ENCODE results near the gene KRT26. TPM values are rescaled to one million over a fixed set of nuclear protein-coding genes. Genes with fewer than 3 reads are reported as not detected.
"Not testable (repeated sequence)": the region's sequence is repeated elsewhere in the genome, so short reads cannot be mapped to it uniquely, and the experiment has no call there.

The KRT26 gene, protein sequence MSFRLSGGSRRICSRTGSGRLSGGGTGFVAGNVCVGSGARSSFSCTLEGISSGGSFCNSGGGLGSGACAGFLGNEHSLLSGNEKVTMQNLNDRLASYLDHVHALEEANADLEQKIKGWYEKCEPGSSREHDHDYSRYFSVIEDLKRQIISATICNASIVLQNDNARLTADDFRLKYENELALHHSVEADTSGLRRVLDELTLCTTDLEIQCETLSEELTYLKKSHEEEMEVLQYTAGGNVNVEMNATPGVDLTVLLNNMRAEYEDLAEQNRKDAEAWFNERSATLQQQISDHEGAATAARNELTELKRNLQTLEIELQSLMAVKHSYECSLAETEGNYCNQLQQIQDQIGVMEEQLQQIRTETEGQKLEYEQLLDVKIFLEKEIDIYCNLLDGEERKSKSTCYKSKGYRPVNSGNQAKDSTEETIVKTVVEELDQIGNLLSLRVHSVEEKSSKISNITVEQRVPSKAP
- total RNA-seq: not detected
- long read RNA-seq, donor 1: 0 reads
- long read RNA-seq, donor 2: 0 reads

DNA sequence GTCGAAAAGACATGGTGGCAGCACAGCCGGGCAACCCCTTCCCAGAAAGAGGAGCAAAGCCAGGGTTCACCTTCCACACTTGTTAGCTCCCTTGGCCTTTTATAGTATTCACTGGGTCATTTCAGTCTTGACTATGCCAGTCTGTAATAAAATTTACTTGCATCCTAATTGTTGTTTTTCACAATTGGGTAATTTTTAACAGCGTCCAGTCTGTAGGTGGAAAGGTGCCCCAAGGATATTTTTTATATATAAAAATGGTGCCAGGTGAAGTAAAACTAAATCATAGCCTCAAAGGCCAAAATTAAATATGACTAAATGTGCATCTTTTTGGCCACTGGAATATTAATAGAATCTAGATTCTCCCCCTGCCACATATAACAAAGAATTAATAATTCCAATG is at the start of gene KRT26:
TSS of gene KRT26 (minus strand) at position 101 of the 400 bp plus-strand sequence. CDS start at position 13, 88 bp downstream.
- intact Hi-C loops (cut with DNase I): no loop called here
- DNase-seq (ENCODE audit: low spot score): no peak

- no peak for DNase-seq (ENCODE audit: low spot score)
- intact Hi-C loops (cut with DNase I): no loop called here
Observed at GRCh38 chr17:40821536-40821935, 49.5 kb upstream of the KRT26 start.

GRCh38 chr17:40820228-40820838 is 48.3 kb upstream of the KRT26 start:
- intact Hi-C loops (cut with DNase I): no loop called here
- no peak for DNase-seq (ENCODE audit: low spot score)

GRCh38 chr17:40819528-40820125 is 47.6 kb upstream of the KRT26 start:
- intact Hi-C loops (cut with DNase I): no loop called here
- DNase-seq (ENCODE audit: low spot score): no peak

GRCh38 chr17:40818733-40819527 is 46.9 kb upstream of the KRT26 start:
- intact Hi-C loops (cut with DNase I): no loop called here
- DNase-seq (ENCODE audit: low spot score): peak; percentile 95

GRCh38 chr17:40818343-40818732 is 46.3 kb upstream of the KRT26 start:
- intact Hi-C loops (cut with DNase I): no loop called here

GRCh38 chr17:40817103-40817682 is 45.2 kb upstream of the KRT26 start:
- DNase-seq (ENCODE audit: low spot score): no peak
- intact Hi-C loops (cut with DNase I): no loop called here

More at GRCh38 chr17:40818343-40818732, 46.3 kb upstream of the KRT26 start:
- no peak for DNase-seq (ENCODE audit: low spot score)

- no peak for DNase-seq (ENCODE audit: low spot score)
Observed at GRCh38 chr17:40816569-40816968, 44.6 kb upstream of the KRT26 start.

GRCh38 chr17:40815381-40815780 is 43.4 kb upstream of the KRT26 start:
- intact Hi-C loops (cut with DNase I): no loop called here
- no peak for DNase-seq (ENCODE audit: low spot score)

More at GRCh38 chr17:40816569-40816968, 44.6 kb upstream of the KRT26 start:
- intact Hi-C loops (cut with DNase I): no loop called here

DNA sequence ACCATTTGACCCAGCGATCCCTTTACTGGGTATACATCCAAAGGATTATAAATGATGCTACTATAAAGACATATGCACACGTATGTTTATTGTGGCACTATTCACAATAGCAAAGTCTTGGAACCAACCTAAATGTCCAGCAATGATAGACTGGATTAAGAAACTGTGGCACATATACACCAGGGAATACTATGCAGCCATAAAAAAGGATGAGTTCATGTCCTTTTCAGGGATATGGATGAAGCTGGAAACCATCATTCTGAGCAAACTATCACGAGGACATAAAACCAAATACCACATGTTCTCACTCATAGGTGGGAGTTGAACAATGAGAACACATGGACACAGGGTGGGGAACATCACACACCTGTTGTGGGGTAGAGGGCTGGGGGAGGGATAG is 42.7 kb upstream of the KRT26 start:
- DNase-seq (ENCODE audit: low spot score); intact Hi-C loops (cut with DNase I): not testable (repeated sequence)

DNA sequence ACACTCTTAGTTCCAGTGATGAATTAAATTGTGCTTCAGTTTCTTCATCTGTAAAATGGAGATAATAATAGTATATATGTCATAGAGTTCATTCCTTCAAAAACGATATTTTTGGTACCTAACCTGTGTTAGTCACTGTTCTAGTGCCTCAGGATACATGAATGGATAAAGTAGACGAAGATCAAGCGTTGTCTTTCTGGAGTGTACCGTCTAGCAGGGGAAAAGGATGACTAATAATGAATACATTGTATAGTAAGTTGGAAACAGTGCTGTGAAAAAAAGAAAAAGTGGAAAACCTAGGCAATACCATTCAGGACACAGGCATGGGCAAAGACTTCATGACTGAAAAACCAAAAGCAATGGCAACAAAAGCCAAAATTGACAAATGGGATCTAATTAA is 41.8 kb upstream of the KRT26 start:
- DNase-seq (ENCODE audit: low spot score): no peak
- intact Hi-C loops (cut with DNase I): no loop called here

- DNase-seq (ENCODE audit: low spot score): no peak
- intact Hi-C loops (cut with DNase I): no loop called here
Observed at GRCh38 chr17:40812639-40813038, 40.6 kb upstream of the KRT26 start.

- DNase-seq (ENCODE audit: low spot score): no peak
- intact Hi-C loops (cut with DNase I): no loop called here
Observed at GRCh38 chr17:40810494-40810893, 38.5 kb upstream of the KRT26 start.

GRCh38 chr17:40809721-40810421 is 37.9 kb upstream of the KRT26 start:
- intact Hi-C loops (cut with DNase I): loop anchor here (5.0 to 10.0 kb wide), 2 partner anchors 855 to 857 kb away; no protein-coding TSS in a partner anchor
- DNase-seq (ENCODE audit: low spot score): no peak

GRCh38 chr17:40806131-40806530 is 34.1 kb upstream of the KRT26 start:
- intact Hi-C loops (cut with DNase I): loop anchor here (5.0 to 10.0 kb wide), 2 partner anchors 859 to 861 kb away; no protein-coding TSS in a partner anchor
- no peak for DNase-seq (ENCODE audit: low spot score)

DNA sequence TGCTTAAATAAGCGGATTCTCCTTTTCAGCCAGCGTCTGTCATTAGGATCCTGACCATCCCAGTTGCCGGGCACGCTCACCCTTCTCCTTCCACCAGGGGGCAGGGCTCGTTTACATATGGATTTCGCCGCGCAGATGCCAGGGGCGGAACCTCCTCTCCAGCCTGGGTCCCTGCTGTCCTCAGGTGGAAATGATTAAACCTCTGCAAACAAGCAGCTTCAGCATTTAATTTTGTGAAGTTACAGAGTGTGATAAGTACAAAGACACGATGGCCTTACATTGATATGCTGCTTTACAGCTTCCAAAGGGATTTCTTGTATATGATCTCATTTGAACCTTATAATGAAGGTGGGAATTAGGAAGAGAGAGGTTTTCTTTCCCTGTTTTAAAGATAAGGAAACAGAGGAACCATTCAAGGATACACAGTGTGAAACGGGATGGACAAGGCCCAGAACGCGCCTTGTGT is 31.6 kb upstream of the KRT26 start:
- peak; percentile 90 for DNase-seq (ENCODE audit: low spot score)
- intact Hi-C loops (cut with DNase I): loop anchor here in 1 of 2 donors (10.0 kb wide), 1 partner anchor 861 kb away; no protein-coding TSS in a partner anchor

DNA sequence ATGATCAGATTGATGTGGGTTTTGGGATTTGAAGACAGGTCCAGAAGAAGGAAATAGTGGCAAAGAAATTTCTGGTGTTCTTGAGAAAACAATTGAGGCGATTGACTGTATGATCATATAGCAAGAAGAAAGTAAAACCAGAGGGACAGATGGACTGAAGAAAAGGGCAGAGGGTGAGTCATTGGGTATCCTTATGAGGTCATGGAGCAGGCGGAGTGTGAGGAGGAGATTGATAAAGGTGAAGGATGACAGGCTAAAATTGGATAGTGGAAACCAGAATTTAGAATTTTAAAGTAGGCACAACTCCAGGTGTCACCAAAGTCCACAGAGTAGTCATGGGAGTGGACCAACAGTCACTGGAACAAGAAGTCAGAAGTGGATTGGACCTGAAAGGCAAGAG is 29.2 kb upstream of the KRT26 start:
- no peak for DNase-seq (ENCODE audit: low spot score)
- intact Hi-C loops (cut with DNase I): loop anchor here in 1 of 2 donors (10.0 kb wide), 1 partner anchor 864 kb away; no protein-coding TSS in a partner anchor

- intact Hi-C loops (cut with DNase I): loop anchor here in 1 of 2 donors (10.0 kb wide), 1 partner anchor 864 kb away; no protein-coding TSS in a partner anchor
- no peak for DNase-seq (ENCODE audit: low spot score)
Observed at GRCh38 chr17:40800381-40800780, 28.4 kb upstream of the KRT26 start.

All from posterior vena cava (tissue), 2 donors.